SW 1271 (cell line): Measurements from ENCODE around the gene SLCO3A1.

Source experiments
- DNase-seq, 2 experiments: peaks; one replicate each; lab custom pipeline; 2025; lab: John Stamatoyannopoulos, UW

SLCO3A1 gene

GRCh38 chr15:91861223-91861622 is 7.7 kb downstream of the SLCO3A1 start:
- no peak for DNase-seq

- DNase-seq, result no peak
These were observed 9.5 kb downstream of the SLCO3A1 start for GRCh38 chr15:91862891-91863504.

GRCh38 chr15:91863621-91864255 is 10.2 kb downstream of the SLCO3A1 start:
- DNase-seq, result no peak

GRCh38 chr15:91864664-91865063 is 11.2 kb downstream of the SLCO3A1 start:
- no peak for DNase-seq

GRCh38 chr15:91865486-91865885 is 12.0 kb downstream of the SLCO3A1 start:
- DNase-seq, result no peak

GRCh38 chr15:91865950-91866349 is 12.4 kb downstream of the SLCO3A1 start:
- no peak for DNase-seq

- no peak for DNase-seq
These were observed 12.9 kb downstream of the SLCO3A1 start for GRCh38 chr15:91866371-91866905.

- DNase-seq, result no peak
These were observed 13.5 kb downstream of the SLCO3A1 start for GRCh38 chr15:91866971-91867372.

- DNase-seq, result no peak
These were observed 14.1 kb downstream of the SLCO3A1 start for GRCh38 chr15:91867581-91868026.

GRCh38 chr15:91870876-91871537 is 17.5 kb downstream of the SLCO3A1 start:
- no peak for DNase-seq

- no peak for DNase-seq
These were observed 18.3 kb downstream of the SLCO3A1 start for GRCh38 chr15:91871837-91872236.

GRCh38 chr15:91872356-91873137 is 19.0 kb downstream of the SLCO3A1 start:
- no peak for DNase-seq

GRCh38 chr15:91873138-91873536 is 19.6 kb downstream of the SLCO3A1 start:
- DNase-seq, result no peak

GRCh38 chr15:91874171-91874570 is 20.7 kb downstream of the SLCO3A1 start:
- no peak for DNase-seq

- no peak for DNase-seq
These were observed 21.6 kb downstream of the SLCO3A1 start for GRCh38 chr15:91874992-91875660.

GRCh38 chr15:91876187-91876586 is 22.7 kb downstream of the SLCO3A1 start:
- no peak for DNase-seq

- DNase-seq, result no peak
These were observed 24.9 kb downstream of the SLCO3A1 start for GRCh38 chr15:91878319-91878870.

- DNase-seq, result no peak
These were observed 25.6 kb downstream of the SLCO3A1 start for GRCh38 chr15:91879158-91879557.

- no peak for DNase-seq
These were observed 26.9 kb downstream of the SLCO3A1 start for GRCh38 chr15:91880373-91880772.

GRCh38 chr15:91881569-91882297 is 28.2 kb downstream of the SLCO3A1 start:
- DNase-seq, result no peak
